GM19328 (cell line): ENCODE measurements around the gene TSBP1.

Experiments used
- ATAC-seq: cut with Tn5 transposase; IDR thresholded peaks from one replicate; pipeline ENCODE4 v1.9.1; 2021; ENCODE audit warnings: mild to moderate bottlenecking, moderate library complexity; ENCODE audit not compliant: unreplicated experiment

Gene TSBP1

GRCh38 chr6:32371803-32372202, at the start of gene TSBP1:
Gene TSBP1 (minus strand): TSS chr6:32371903. CDS start chr6:32371706, 197 bp downstream.
- ATAC-seq: no peak

DNA sequence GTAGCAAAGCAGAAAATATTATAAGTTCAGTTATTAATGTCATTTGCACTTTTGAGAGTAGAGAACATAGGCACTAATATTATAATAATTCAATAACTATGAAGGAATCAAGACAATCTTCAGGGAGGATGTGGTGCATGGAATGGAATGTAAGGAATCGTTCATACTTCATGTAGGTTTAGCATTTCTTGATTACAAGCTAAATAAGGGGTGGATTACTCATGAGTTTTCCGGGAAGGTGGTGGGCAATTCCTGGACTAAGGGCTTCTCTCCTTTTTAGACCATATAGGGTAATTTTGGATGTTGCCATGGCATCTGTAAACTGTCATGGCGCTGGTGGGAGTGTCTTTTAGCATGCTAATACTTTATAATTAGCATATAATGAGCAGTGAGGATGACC, 44.3 kb upstream of the TSBP1 start:
- ATAC-seq: no peak

- no peak for ATAC-seq
Observed at GRCh38 chr6:32415521-32416019, 43.9 kb upstream of the TSBP1 start.

GRCh38 chr6:32413427-32414047, 41.8 kb upstream of the TSBP1 start:
- no peak for ATAC-seq

DNA sequence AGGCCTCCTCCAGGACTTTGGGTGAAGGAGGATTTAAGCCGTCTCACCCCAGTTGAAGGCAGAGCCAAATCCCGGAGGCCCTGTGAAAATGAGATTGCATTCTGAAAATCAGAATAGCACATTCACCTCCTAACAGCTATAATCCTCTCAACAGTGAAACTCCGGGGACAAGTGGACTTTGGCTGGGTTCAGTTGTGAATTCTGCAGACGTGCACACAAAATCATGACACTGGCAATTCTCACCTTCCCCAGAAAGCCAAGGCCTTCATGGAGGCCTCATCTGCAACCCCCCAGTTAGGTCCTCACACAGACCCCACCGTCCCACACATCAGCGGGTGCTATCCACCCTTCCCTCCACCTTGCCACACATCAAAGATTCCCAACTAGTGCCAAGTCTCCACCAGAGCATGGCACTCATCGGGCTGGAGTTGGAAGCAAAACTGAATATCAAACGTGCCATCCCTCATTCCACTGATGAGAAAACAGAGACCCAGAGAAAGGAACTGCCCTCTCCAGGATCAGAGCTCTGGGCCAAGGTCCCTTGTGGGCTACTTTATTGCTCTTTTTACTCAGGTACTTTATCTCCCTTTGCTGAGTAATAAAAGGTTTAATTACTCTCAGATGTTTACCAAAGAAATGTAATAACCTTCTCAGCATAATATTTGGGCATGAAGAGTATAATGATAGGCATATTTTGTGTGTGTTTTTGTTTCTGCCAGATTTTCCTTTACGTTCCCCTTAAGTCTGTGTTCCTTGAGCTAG, 40.0 kb upstream of the TSBP1 start:
- no peak for ATAC-seq

- no peak for ATAC-seq
Observed at GRCh38 chr6:32410906-32411305, 39.2 kb upstream of the TSBP1 start.

DNA sequence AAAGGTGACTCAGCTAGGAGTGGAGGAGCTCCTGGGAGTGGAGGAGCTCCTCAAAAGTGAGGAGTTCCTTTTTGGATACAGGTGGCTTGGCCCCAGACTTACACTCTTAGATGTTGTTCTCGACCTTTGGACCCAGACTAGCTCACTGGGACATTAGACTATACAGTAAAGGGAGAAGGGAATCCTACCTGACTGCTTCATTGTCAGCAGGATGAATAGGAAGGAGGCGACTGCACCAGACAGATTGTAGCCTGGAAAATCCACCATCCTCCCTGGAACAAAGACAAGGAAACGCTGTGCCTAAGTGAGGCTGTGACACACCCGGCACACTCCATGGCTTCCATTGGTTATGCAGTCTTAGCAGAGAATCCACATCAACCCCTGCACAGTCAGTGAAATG, 35.2 kb upstream of the TSBP1 start, which contains the start of gene BTNL2:
Gene BTNL2 (minus strand): TSS at position 325 of the 400 bp plus-strand sequence. CDS start 58 bp downstream, at position 267.
- no peak for ATAC-seq

- ATAC-seq: no peak
Observed at GRCh38 chr6:32406197-32406596, 34.5 kb upstream of the TSBP1 start.

DNA sequence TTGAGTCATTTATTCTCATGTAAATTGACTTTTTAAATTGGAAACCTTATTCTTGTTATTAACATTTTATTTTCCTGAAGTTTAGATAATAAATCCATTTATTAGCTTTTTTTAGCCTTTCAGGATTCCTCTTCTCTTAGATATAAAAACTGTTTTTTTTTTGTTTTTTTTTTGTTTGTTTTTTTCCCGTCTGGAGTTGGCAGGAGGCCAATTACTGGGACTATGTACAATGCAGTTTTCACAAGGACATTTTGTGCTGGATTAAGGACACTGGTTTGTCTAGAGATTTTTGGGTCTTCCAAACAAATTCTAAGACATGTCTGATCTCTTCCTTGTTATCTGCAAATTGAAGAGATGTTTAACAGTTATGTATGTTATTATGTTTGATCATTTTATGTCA, 34.0 kb upstream of the TSBP1 start:
- ATAC-seq: no peak

- ATAC-seq: no peak
Observed at GRCh38 chr6:32402812-32403211, 31.1 kb upstream of the TSBP1 start.

DNA sequence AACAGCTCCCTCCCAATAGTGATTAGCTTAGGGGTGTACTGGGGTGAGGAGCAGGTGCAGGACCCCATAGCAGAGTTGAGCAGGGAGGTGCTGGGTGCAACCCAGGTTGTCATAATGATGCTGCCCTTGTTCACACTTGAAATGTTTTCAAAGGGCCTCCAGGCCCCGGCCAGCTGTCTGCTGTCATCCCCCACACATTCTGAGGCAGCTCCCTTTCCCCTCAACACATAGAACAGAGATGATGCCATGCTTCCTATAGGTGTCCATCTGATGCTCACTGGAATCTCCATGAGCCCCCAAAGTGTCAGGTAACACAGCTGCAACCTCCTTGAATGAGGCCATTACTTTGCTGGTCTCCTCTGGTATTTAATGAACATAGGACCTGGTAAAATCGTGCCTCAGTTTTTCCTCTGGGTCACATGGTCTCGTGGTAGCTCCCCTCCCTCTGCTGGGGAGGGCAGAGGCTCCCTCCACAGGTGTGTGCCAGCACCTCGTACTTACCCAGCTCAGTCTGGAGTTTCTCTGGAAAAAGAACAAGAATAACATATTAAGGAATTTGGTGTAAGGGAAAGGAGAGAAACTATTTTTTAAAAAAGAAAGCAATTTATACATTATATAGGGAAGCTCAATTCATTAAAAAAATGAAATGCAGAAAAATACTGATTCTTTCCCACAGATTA, 29.7 kb upstream of the TSBP1 start:
- no peak for ATAC-seq

DNA sequence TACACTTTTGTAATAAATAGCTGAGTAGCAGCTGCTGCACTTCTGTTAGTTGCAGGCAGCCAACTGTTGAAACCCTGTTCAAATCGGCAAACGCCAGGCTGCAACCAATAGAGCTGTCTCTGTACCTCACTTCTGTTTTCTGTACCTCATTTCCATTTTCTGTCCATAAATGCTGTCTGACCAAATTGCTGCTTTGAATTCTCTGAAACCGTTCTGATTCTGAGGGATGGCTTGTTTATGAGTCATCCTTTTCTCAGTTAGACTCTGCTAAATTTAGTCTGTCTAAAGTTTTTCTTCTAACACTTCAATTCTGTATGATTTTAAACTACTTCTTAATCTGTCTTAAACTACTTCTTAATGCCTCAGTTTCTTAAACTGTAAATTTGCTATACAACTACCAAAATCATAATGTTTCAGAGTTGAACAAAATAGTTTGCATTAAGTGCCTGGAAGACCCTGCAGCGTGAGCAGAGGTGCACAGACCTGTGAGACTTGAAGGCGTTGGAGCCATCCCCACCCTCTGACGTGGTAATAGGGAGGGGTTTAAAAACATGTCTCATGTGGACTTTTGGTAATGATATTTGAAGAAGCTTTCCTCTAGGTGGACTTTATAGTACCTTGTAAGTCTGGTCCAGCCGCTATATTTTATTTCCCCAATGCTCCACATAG, 25.7 kb upstream of the TSBP1 start:
- ATAC-seq: peak; percentile 60

DNA sequence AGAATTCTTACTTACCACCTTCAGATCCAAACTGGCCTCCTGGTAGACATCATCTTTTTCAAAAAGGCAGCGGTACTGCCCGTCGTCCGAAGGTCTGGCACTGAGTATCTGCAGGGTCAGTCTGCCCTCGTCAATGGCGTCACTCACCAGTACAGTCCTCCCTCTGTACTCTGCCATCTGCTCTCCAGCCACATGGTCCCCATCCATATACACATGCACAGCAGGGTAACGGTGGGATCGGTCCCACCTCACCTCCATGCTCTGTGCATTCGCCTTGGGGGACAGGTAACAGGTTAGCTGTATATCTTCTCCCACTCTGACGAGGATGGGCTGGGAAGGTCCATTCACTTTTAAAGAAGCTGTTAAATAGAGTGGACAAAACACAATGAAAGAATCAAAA, 24.3 kb upstream of the TSBP1 start:
- ATAC-seq: no peak

DNA sequence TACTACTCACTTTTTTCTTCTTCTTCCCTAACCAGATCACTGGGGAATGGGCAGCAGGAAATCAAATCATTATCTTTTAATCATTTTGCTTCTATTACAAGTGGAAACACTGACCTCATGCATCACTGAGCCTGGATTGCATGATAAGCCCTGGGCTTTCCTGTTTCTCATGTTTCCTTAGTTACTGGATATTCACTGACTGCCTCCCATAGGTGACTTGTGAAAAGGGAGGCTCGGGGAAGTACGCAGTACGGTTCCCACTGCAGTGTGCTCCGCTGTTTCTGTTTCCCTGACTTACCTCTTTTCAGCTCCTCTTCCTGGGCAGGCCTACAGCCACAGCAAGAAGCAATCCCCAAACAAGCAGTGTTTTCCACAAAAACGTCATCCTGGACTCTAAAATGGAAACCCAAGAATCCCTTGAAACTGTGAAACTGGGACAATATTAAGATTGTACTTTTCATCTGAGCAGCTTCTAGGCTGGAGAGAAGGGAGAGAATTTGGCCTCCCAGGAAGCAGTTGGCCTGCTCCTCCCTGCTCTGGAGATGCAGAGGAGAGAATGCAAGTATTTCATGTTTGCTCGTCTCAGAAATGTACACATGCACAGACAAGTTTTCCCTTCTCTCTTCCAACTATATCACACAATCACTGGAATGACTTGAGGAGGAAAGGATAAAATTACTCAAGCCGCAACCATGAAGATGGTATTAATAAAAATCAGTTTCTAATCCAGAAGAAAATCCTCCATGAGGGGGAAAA, 22.1 kb upstream of the TSBP1 start:
- ATAC-seq: no peak

DNA sequence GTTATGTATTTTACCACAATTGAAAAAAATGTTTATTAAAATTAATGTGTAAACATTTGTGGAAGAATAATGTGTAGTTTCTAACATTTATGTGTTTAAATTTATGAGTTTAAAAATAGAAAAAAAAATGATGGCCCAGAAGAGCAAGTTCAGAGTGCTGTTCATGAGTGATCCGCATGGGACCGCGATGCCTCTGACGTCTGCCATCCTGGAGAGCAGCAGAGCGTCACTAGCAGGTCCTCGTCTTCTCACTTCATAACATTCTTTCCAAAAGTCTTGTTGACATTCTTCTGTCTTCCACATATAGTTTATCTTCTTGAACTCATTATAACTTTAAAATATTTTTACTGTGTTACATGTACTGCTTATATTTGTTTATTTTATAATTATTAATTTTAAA, 19.8 kb upstream of the TSBP1 start:
- ATAC-seq: no peak

DNA sequence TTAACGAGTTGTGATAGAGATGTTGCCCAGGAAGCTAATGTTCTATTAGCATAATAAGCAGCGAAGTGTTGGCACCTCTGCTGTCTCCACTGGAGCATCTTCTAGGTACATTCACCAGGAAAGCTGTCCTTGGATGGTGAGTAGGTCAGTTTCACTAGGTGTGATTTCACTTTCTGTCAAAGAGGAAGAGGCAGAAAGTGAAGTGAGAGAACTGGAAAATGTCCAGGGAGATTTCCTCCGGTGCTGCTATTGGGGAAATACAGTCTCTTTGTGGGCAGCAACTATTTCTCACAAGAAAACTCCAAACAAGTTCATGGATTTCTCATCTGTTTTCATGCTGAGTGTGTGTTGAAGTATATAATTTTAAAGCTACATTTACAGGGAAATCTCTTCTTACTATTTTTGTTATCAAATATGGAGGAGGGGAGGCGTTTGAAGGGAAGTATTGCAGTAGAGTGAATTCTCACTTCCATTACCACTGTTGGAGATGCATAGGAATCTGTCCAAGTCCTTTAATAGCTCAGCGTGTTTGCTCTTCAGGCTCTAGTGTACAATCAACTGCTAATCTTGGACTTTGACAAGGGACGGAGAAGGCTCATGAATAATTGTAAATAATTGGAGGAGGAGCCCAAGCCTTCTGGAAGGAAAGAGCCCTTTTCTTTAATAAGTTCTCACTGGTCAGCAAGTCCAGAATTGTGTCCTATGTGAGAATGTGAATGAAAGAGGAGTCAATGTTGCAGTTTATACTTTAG, 16.1 kb upstream of the TSBP1 start:
- no peak for ATAC-seq

GRCh38 chr6:32386040-32386439, 14.3 kb upstream of the TSBP1 start:
- no peak for ATAC-seq

GRCh38 chr6:32382757-32383420, 11.2 kb upstream of the TSBP1 start:
- no peak for ATAC-seq

GRCh38 chr6:32379545-32379944, 7.8 kb upstream of the TSBP1 start:
- no peak for ATAC-seq
